Right lung (tissue), 5 donors: ENCODE measurements around the gene ABHD6. TPM values are rescaled to one million over a fixed set of nuclear protein-coding genes. Genes with fewer than 3 reads are reported as not detected.
A peak's percentile ranks its signal among the peaks of the same experiment; 100 is the strongest.
"Not testable (repeated sequence)": the region's sequence is repeated elsewhere in the genome, so short reads cannot be mapped to it uniquely, and the experiment has no call there.

ENCODE experiments used
- DNase-seq, 2 donors: peaks; one replicate each; pipeline ENCODE4 v3.0.0-alpha.2; 2013
- polyA plus RNA-seq, 5 donors: library from polyadenylated mRNA; unstranded; fragments of 120-200 nt; gene quantifications; one replicate each; pipeline versions ENCODE4 v1.2.1 to v1.2.3, GENCODE V29; 2013; ENCODE audit warnings: inconsistent platforms in 1 of 5, low replicate concordance in 1 of 5; ENCODE audit not compliant: insufficient read length in 5 of 5, insufficient read depth in 1 of 5

Gene ABHD6
- polyA plus RNA-seq, 5 donors: 5.7 to 8.4 (median 7.2) TPM

GRCh38 chr3:58272891-58273290 is 35.3 kb downstream of the ABHD6 start:
- no peak for DNase-seq

GRCh38 chr3:58273362-58273761 is 35.8 kb downstream of the ABHD6 start:
- not testable (repeated sequence) for DNase-seq

GRCh38 chr3:58274027-58274614 is 36.5 kb downstream of the ABHD6 start:
- DNase-seq: no peak

- DNase-seq: no peak
Observed at GRCh38 chr3:58281069-58281468, 43.5 kb downstream of the ABHD6 start.

GRCh38 chr3:58285334-58285733 is 47.7 kb downstream of the ABHD6 start:
- no peak for DNase-seq

- no peak for DNase-seq
Observed at GRCh38 chr3:58287354-58287753, 49.8 kb downstream of the ABHD6 start.

GRCh38 chr3:58288011-58288728 is 50.6 kb downstream of the ABHD6 start:
- no peak for DNase-seq

GRCh38 chr3:58288964-58289613 is 51.5 kb downstream of the ABHD6 start:
- DNase-seq: not testable (repeated sequence)

GRCh38 chr3:58290446-58290845 is 52.9 kb downstream of the ABHD6 start:
- not testable (repeated sequence) for DNase-seq

- DNase-seq: no peak
Observed at GRCh38 chr3:58291671-58292338, 54.2 kb downstream of the ABHD6 start.

GRCh38 chr3:58292866-58293265 is 55.3 kb downstream of the ABHD6 start:
- DNase-seq: no peak

GRCh38 chr3:58293516-58293915 is 55.9 kb downstream of the ABHD6 start:
- DNase-seq: no peak

GRCh38 chr3:58296269-58296668 is 58.7 kb downstream of the ABHD6 start:
- no peak for DNase-seq

- DNase-seq: no peak
Observed at GRCh38 chr3:58296843-58297242, 59.3 kb downstream of the ABHD6 start.

- DNase-seq: no peak
Observed at GRCh38 chr3:58298190-58298589, 60.6 kb downstream of the ABHD6 start.

GRCh38 chr3:58299075-58299474 is 61.5 kb downstream of the ABHD6 start:
- DNase-seq: no peak

GRCh38 chr3:58299839-58300516 is 62.4 kb downstream of the ABHD6 start:
- DNase-seq: peak; percentile 15 to 47

GRCh38 chr3:58305882-58306711 is 68.5 kb downstream of the ABHD6 start, which contains the start of the genes HTD2 and RPP14:
Gene HTD2 (plus strand): TSS chr3:58306520. CDS start chr3:58317614, 11,094 bp downstream.
Gene RPP14 (plus strand): TSS chr3:58306245. CDS start chr3:58310330, 4,085 bp downstream.
- peak; percentile 98 to 99 for DNase-seq

GRCh38 chr3:58307639-58308215 is 70.1 kb downstream of the ABHD6 start:
- peak; percentile 27 to 37 for DNase-seq

GRCh38 chr3:58308728-58309127 is 71.1 kb downstream of the ABHD6 start:
- DNase-seq: no peak
